Measurements from ENCODE around the gene SH3RF1. TPM values are rescaled to one million over a fixed set of nuclear protein-coding genes. Genes with fewer than 3 reads are reported as not detected.

The SH3RF1 gene
- total and polyA plus RNA-seq, 10 of the 15 experiments (the other 5 are each of a cell fraction or from before 2014, with no cell fraction given) = 4.5 to 22.5 (median 10.4) TPM

DNA sequence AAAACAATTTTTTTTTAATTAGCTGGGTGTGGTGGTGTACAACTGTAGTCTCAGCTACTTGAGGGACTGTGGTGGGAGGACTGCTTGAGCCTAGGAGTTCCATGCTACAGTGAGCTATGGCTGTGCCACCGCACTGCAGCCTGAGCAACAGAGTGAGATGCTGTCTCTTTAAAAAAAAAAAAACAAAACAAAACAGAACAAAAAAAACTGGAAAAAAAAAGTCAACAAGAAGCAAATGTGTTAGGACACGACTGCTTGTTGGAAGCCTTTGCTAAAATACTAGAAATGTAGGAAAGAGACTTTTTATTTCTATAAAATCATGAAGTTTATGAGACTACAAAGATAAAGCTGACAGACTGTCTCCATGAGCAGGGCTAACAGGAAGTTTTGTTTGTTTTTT lies 87.2 kb downstream of the SH3RF1 start (continued):
- TF ChIP-seq ZBTB11 (CRISPR knock-in tag; IDR thresholded peaks at IDR 0.05) (no peak), ZBED1 (IDR thresholded peaks at IDR 0.05; ENCODE audit: borderline replicate concordance) (no peak), HCFC1 (IDR thresholded peaks at IDR 0.05; ENCODE audit: low read length) (no peak), RCOR1 (conservative IDR thresholded peaks at IDR 0.05; ENCODE audit: low read depth, low read length) (no peak), NR2F1 (conservative IDR thresholded peaks at IDR 0.05) (no peak), ZNF207 (IDR thresholded peaks at IDR 0.05; ENCODE audit: borderline replicate concordance) (no peak), NFIC (IDR thresholded peaks at IDR 0.05; ENCODE audit: low read depth, low read length) (no peak), CBFB (IDR thresholded peaks at IDR 0.05; ENCODE audit: low read depth) (no peak), CREB1 (IDR thresholded peaks at IDR 0.05; ENCODE audit: low read depth) (no peak), CEBPB (IDR thresholded peaks at IDR 0.05; ENCODE audit: borderline replicate concordance in 1 of 2, low read depth in 2 of 2, low read length in 2 of 2) (no peak)
- TF ChIP-seq, protein P1, sequence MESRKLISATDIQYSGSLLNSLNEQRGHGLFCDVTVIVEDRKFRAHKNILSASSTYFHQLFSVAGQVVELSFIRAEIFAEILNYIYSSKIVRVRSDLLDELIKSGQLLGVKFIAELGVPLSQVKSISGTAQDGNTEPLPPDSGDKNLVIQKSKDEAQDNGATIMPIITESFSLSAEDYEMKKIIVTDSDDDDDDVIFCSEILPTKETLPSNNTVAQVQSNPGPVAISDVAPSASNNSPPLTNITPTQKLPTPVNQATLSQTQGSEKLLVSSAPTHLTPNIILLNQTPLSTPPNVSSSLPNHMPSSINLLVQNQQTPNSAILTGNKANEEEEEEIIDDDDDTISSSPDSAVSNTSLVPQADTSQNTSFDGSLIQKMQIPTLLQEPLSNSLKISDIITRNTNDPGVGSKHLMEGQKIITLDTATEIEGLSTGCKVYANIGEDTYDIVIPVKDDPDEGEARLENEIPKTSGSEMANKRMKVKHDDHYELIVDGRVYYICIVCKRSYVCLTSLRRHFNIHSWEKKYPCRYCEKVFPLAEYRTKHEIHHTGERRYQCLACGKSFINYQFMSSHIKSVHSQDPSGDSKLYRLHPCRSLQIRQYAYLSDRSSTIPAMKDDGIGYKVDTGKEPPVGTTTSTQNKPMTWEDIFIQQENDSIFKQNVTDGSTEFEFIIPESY (IDR thresholded peaks at IDR 0.05) = no peak
- TF ChIP-seq, protein P2, sequence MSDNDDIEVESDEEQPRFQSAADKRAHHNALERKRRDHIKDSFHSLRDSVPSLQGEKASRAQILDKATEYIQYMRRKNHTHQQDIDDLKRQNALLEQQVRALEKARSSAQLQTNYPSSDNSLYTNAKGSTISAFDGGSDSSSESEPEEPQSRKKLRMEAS (IDR thresholded peaks at IDR 0.05; ENCODE audit: low read depth, low read length) = no peak

All from GM12878 (cell line).